ENCODE measurements around the gene ITGB3BP.

ITGB3BP gene

GRCh38 chr1:63413394-63413793 is 109.6 kb downstream of the ITGB3BP start:
- no peak for DNase-seq

- DNase-seq, result no peak
Observed at GRCh38 chr1:63411066-63411465, 112.0 kb downstream of the ITGB3BP start.

- DNase-seq, result no peak
Observed at GRCh38 chr1:63408331-63408730, 114.7 kb downstream of the ITGB3BP start.

GRCh38 chr1:63407002-63407401 is 116.0 kb downstream of the ITGB3BP start:
- no peak for DNase-seq

- no peak for DNase-seq
Observed at GRCh38 chr1:63405987-63406386, 117.0 kb downstream of the ITGB3BP start.

- DNase-seq, result no peak
Observed at GRCh38 chr1:63405021-63405420, 118.0 kb downstream of the ITGB3BP start.

- DNase-seq, result no peak
Observed at GRCh38 chr1:63403386-63403785, 119.6 kb downstream of the ITGB3BP start.

- DNase-seq, result no peak
Observed at GRCh38 chr1:63401945-63402344, 121.1 kb downstream of the ITGB3BP start.
